Chondrocyte (in vitro differentiated cells): Measurements from ENCODE around the gene CALHM5. TPM values are rescaled to one million over a fixed set of nuclear protein-coding genes. Genes with fewer than 3 reads are reported as not detected.

Experiments
- DNase-seq: peaks from one replicate; pipeline ENCODE4 v3.0.0; 2021; ENCODE audit warnings: mixed read lengths, low spot score
- H3K27ac Mint-ChIP-seq: one replicate; pipeline ENCODE4 v1.8.0; 2021; ENCODE audit warnings: mild to moderate bottlenecking, moderate library complexity, mixed read lengths; ENCODE audit not compliant: unreplicated experiment
- H3K27me3 Mint-ChIP-seq: 2 replicates; pipeline ENCODE4 v1.8.0; 2021; ENCODE audit warnings: low read depth, mixed read lengths
- H3K36me3 Mint-ChIP-seq: 2 replicates; pipeline ENCODE4 v1.8.0; 2021; ENCODE audit warnings: low read depth, mixed read lengths
- H3K4me1 Mint-ChIP-seq: 2 replicates; pipeline ENCODE4 v1.8.0; 2021; ENCODE audit warnings: low read depth, mild to moderate bottlenecking, mixed read lengths
- H3K4me3 Mint-ChIP-seq: one replicate; pipeline ENCODE4 v1.8.0; 2021; ENCODE audit warnings: mild to moderate bottlenecking, moderate library complexity, mixed read lengths; ENCODE audit not compliant: unreplicated experiment
- H3K9me3 Mint-ChIP-seq: 2 replicates; pipeline ENCODE4 v1.8.0; 2021; ENCODE audit warnings: low read depth, mixed read lengths
- CTCF ChIP-seq: fragments of 200-600 bp; sonication (generic); IDR thresholded peaks from 2 replicates; pipeline ENCODE4 v1.5.0; 2021; ENCODE audit warnings: antibody characterized with exemption, mild to moderate bottlenecking, moderate library complexity
- total RNA-seq: library from RNA; stranded (reverse); gene quantifications from 3 replicates; pipeline ENCODE4 v1.2.1, GENCODE V29; 2021

CALHM5 gene
- total RNA-seq, 1 donor from 2014 or later: 10.8 TPM

GRCh38 chr6:116545651-116546050 lies 34.2 kb downstream of the CALHM5 start, which contains the start of gene TRAPPC3L:
TRAPPC3L (minus strand) TSS chr6:116545684; CDS start chr6:116545514, 170 bp downstream.
- TF ChIP-seq CTCF: no peak
- H3K36me3 Mint-ChIP-seq: no peaks in the 10 kb centered on the region
- no peak for DNase-seq
- peaks cover 8% of the 10 kb centered on the region for H3K27me3 Mint-ChIP-seq
- no peak within 1 kb of the TSS for H3K4me3 Mint-ChIP-seq
- H3K27ac Mint-ChIP-seq: no peak within 1 kb of the TSS
- no peaks in the 10 kb centered on the region for H3K9me3 Mint-ChIP-seq
- H3K4me1 Mint-ChIP-seq: no peaks in the 10 kb centered on the region

- H3K4me1 Mint-ChIP-seq: no peaks in the 10 kb centered on the region
- no peak overlapping the region for H3K27ac Mint-ChIP-seq
- no peaks in the 10 kb centered on the region for H3K9me3 Mint-ChIP-seq
- no peak for DNase-seq
- H3K36me3 Mint-ChIP-seq: no peaks in the 10 kb centered on the region
- H3K4me3 Mint-ChIP-seq: no peak overlapping the region
- TF ChIP-seq CTCF: no peak
- peaks cover 3% of the 10 kb centered on the region for H3K27me3 Mint-ChIP-seq
These were observed 35.9 kb downstream of the CALHM5 start for GRCh38 chr6:116547358-116547757.

GRCh38 chr6:116550796-116551195 lies 39.4 kb downstream of the CALHM5 start:
- Mint-ChIP-seq H3K4me3 (no peak overlapping the region), H3K27me3 (peaks cover 3% of the 10 kb centered on the region), H3K9me3 (no peaks in the 10 kb centered on the region), H3K36me3 (no peaks in the 10 kb centered on the region), H3K4me1 (no peaks in the 10 kb centered on the region), H3K27ac (no peak overlapping the region)
- no peak for DNase-seq
- no peak for TF ChIP-seq CTCF

- Mint-ChIP-seq H3K4me1 (peaks cover 10% of the 10 kb centered on the region), H3K27ac (no peak within 1 kb of the TSS), H3K4me3 (no peak within 1 kb of the TSS), H3K27me3 (peaks cover 3% of the 10 kb centered on the region), H3K9me3 (no peaks in the 10 kb centered on the region), H3K36me3 (no peaks in the 10 kb centered on the region)
- no peak for DNase-seq
- TF ChIP-seq CTCF: no peak
These were observed 42.0 kb downstream of the CALHM5 start, which contains the start of gene CALHM4 for GRCh38 chr6:116553451-116553850. CALHM4 (plus strand) TSS chr6:116553751; CDS start chr6:116553794, 43 bp downstream.

GRCh38 chr6:116556065-116556464 lies 44.6 kb downstream of the CALHM5 start:
- Mint-ChIP-seq H3K4me1 (peaks cover 12% of the 10 kb centered on the region), H3K27ac (no peak overlapping the region), H3K36me3 (no peaks in the 10 kb centered on the region), H3K9me3 (no peaks in the 10 kb centered on the region), H3K4me3 (no peak overlapping the region), H3K27me3 (peaks cover 3% of the 10 kb centered on the region)
- DNase-seq: no peak
- no peak for TF ChIP-seq CTCF
